RPMI7951 (cell line): ENCODE measurements around the gene PSMA8. TPM values are rescaled to one million over a fixed set of nuclear protein-coding genes. Genes with fewer than 3 reads are reported as not detected.
A peak's percentile ranks its signal among the peaks of the same experiment; 100 is the strongest.
"Not testable (repeated sequence)": the region's sequence is repeated elsewhere in the genome, so short reads cannot be mapped to it uniquely, and the experiment has no call there.

Source experiments
- DNase-seq: peaks from one replicate; pipeline ENCODE4 v3.0.0-alpha.2; 2012; ENCODE audit warnings: low read depth
- total RNA-seq: library from RNA; depleted of rRNA; stranded (reverse); fragments of >200 nt; shearing (Covaris generic); gene quantifications from 2 replicates; pipeline ENCODE4 v1.2.3, GENCODE V29; 2014

PSMA8 gene
- total RNA-seq, 1 experiment from 2014 or later = not detected

GRCh38 chr18:26175481-26175880 lies 41.8 kb downstream of the PSMA8 start:
- no peak for DNase-seq

GRCh38 chr18:26176134-26176533 lies 42.5 kb downstream of the PSMA8 start:
- no peak for DNase-seq

GRCh38 chr18:26181343-26181826 lies 47.7 kb downstream of the PSMA8 start:
- no peak for DNase-seq

- no peak for DNase-seq
Measured at GRCh38 chr18:26183395-26184112, 49.9 kb downstream of the PSMA8 start.

GRCh38 chr18:26185267-26185666 lies 51.6 kb downstream of the PSMA8 start:
- DNase-seq = peak; percentile 7

- DNase-seq = peak; percentile 1
Measured at GRCh38 chr18:26190506-26190905, 56.8 kb downstream of the PSMA8 start.

GRCh38 chr18:26192233-26192632 lies 58.6 kb downstream of the PSMA8 start:
- DNase-seq = no peak

- no peak for DNase-seq
Measured at GRCh38 chr18:26196605-26197004, 62.9 kb downstream of the PSMA8 start.

GRCh38 chr18:26202001-26202400 lies 68.3 kb downstream of the PSMA8 start:
- not testable (repeated sequence) for DNase-seq

- DNase-seq = no peak
Measured at GRCh38 chr18:26205318-26205717, 71.6 kb downstream of the PSMA8 start.

GRCh38 chr18:26206488-26206887 lies 72.8 kb downstream of the PSMA8 start:
- DNase-seq = no peak

GRCh38 chr18:26207937-26208336 lies 74.3 kb downstream of the PSMA8 start:
- DNase-seq = no peak

GRCh38 chr18:26208977-26209376 lies 75.3 kb downstream of the PSMA8 start:
- no peak for DNase-seq

GRCh38 chr18:26210147-26210546 lies 76.5 kb downstream of the PSMA8 start:
- no peak for DNase-seq

GRCh38 chr18:26215247-26215970 lies 81.7 kb downstream of the PSMA8 start:
- DNase-seq = no peak

GRCh38 chr18:26225022-26225693 lies 91.5 kb downstream of the PSMA8 start:
- DNase-seq = no peak

GRCh38 chr18:26225915-26226228 lies 92.2 kb downstream of the PSMA8 start:
- no peak for DNase-seq

GRCh38 chr18:26226229-26227050 lies 92.8 kb downstream of the PSMA8 start, which contains the start of gene TAF4B:
TAF4B (plus strand) TSS chr18:26226445; CDS start chr18:26226934, 489 bp downstream.
- DNase-seq = peak; percentile 91

GRCh38 chr18:26227051-26227670 lies 93.5 kb downstream of the PSMA8 start:
- no peak for DNase-seq

GRCh38 chr18:26228562-26229260 lies 95.0 kb downstream of the PSMA8 start:
- no peak for DNase-seq

GRCh38 chr18:26230497-26230896 lies 96.8 kb downstream of the PSMA8 start:
- DNase-seq = no peak
